Keratinocyte (primary cell): Measurements from ENCODE around the gene COL13A1. TPM values are rescaled to one million over a fixed set of nuclear protein-coding genes. Genes with fewer than 3 reads are reported as not detected.

ENCODE experiments used
- DNase-seq: peaks from one replicate; pipeline ENCODE4 v3.0.0-alpha.2; 2011; ENCODE audit warnings: low read depth, missing footprints, low spot score
- FAIRE-seq: peaks from 2 replicates; lab custom pipeline; 2011; peaks lifted over from hg19 to GRCh38; lab: Jason Lieb, UNC
- H2AFZ ChIP-seq: 2 replicates; pipeline ENCODE4 v1.6.0; 2012; ENCODE audit warnings: low read length, control low read depth, inconsistent platforms; ENCODE audit not compliant: control insufficient read depth
- H3K27ac ChIP-seq: 2 replicates; pipeline ENCODE4 v1.5.1; 2011; ENCODE audit warnings: low read length; ENCODE audit not compliant: control insufficient read depth, insufficient read depth
- H3K27me3 ChIP-seq: 3 replicates; pipeline ENCODE4 v1.6.0; 2011; ENCODE audit warnings: low read length; ENCODE audit not compliant: control insufficient read depth, insufficient read depth; ENCODE audit errors: extremely low read depth
- H3K36me3 ChIP-seq, 2 experiments: 2 replicates in 1 of 2; 3 replicates in 1 of 2; pipeline ENCODE4 v1.5.1; 2011; ENCODE audit warnings: low read length in 2 of 2, mild to moderate bottlenecking in 1 of 2; ENCODE audit not compliant: control insufficient read depth in 2 of 2, insufficient read depth in 2 of 2; ENCODE audit errors: extremely low read depth in 1 of 2
- H3K4me1 ChIP-seq: 3 replicates; pipeline ENCODE4 v1.5.1; 2011; ENCODE audit warnings: low read length; ENCODE audit not compliant: control insufficient read depth, insufficient read depth; ENCODE audit errors: extremely low read depth
- H3K4me2 ChIP-seq: 3 replicates; pipeline ENCODE4 v1.6.0; 2011; ENCODE audit warnings: low read depth, low read length; ENCODE audit not compliant: control insufficient read depth, insufficient read depth; ENCODE audit errors: extremely low read depth
- H3K4me3 ChIP-seq, 3 experiments: fragments of 200-600 bp in 1 of 3; sonication (generic) in 1 of 3; 2 replicates in 2 of 3; 3 replicates in 1 of 3; pipeline ENCODE4 v1.5.1; 2011 to 2016; ENCODE audit warnings: low read length in 3 of 3, mild to moderate bottlenecking in 3 of 3, control low read depth in 2 of 3, inconsistent platforms in 1 of 3, low read depth in 1 of 3, mixed read lengths in 1 of 3, mixed run types in 1 of 3, moderate library complexity in 1 of 3; ENCODE audit not compliant: control insufficient read depth in 2 of 3, insufficient read depth in 2 of 3; ENCODE audit errors: extremely low read depth in 1 of 3
- H3K79me2 ChIP-seq: 2 replicates; pipeline ENCODE4 v1.6.0; 2012; ENCODE audit warnings: low read length; ENCODE audit not compliant: control insufficient read depth, insufficient read depth
- H3K9ac ChIP-seq: 3 replicates; pipeline ENCODE4 v1.6.0; 2011; ENCODE audit warnings: low read length; ENCODE audit not compliant: control insufficient read depth, insufficient read depth; ENCODE audit errors: extremely low read depth
- H3K9me1 ChIP-seq: 3 replicates; pipeline ENCODE4 v1.6.0; 2011; ENCODE audit warnings: low read length; ENCODE audit not compliant: control insufficient read depth, insufficient read depth; ENCODE audit errors: extremely low read depth
- H3K9me3 ChIP-seq: 2 replicates; pipeline ENCODE4 v1.5.1; 2012; ENCODE audit warnings: low read depth, low read length; ENCODE audit not compliant: control insufficient read depth
- H4K20me1 ChIP-seq: 3 replicates; pipeline ENCODE4 v1.6.0; 2011; ENCODE audit warnings: low read length; ENCODE audit not compliant: control insufficient read depth, insufficient read depth; ENCODE audit errors: extremely low read depth
- CTCF ChIP-seq, 3 experiments: IDR thresholded peaks in 1 of 3; conservative IDR thresholded peaks in 1 of 3; optimal IDR thresholded peaks in 1 of 3; 2 replicates in 2 of 3; 3 replicates in 1 of 3; pipeline versions ENCODE3 to v1.5.1; 2011; ENCODE audit warnings: low read length in 3 of 3, mild to moderate bottlenecking in 3 of 3, moderate library complexity in 2 of 3, control low read depth in 1 of 3, inconsistent platforms in 1 of 3; ENCODE audit not compliant: insufficient read depth in 2 of 3; ENCODE audit errors: extremely low read depth in 1 of 3
- EZH2 ChIP-seq: IDR thresholded peaks from one replicate; pipeline ENCODE4 v1.6.1; 2012; ENCODE audit warnings: inconsistent platforms, mild to moderate bottlenecking, low read length, moderate library complexity
- dilution Hi-C: fragments of 300-500 bp; cut with MboI; formaldehyde crosslinking; loops from one replicate; pipeline ENCODE4 v1.7.0; 2020; ENCODE audit warnings: low sequenced_read_pairs; ENCODE audit not compliant: extremely low pct_ligation_motif_present
- polyA plus RNA-seq, 5 experiments: library from polyadenylated mRNA; depleted of rRNA in 3 of 5; stranded (reverse) in 3 of 5; stranded (forward) in 1 of 5; unstranded in 1 of 5; fragments of >200 nt; gene quantifications; 1 replicate in 1 of 5; 2 replicates in 3 of 5; 3 replicates in 1 of 5; pipeline versions ENCODE4 v1.2.1 to v1.2.3, GENCODE V29; 2011 to 2012; ENCODE audit warnings: missing spikeins in 2 of 5, low read depth in 1 of 5, low replicate concordance in 1 of 5

The COL13A1 gene
- polyA plus RNA-seq, 1 donor (not counting 4 experiments of a cell fraction or from before 2014, with no cell fraction given), result 1.5 TPM

DNA sequence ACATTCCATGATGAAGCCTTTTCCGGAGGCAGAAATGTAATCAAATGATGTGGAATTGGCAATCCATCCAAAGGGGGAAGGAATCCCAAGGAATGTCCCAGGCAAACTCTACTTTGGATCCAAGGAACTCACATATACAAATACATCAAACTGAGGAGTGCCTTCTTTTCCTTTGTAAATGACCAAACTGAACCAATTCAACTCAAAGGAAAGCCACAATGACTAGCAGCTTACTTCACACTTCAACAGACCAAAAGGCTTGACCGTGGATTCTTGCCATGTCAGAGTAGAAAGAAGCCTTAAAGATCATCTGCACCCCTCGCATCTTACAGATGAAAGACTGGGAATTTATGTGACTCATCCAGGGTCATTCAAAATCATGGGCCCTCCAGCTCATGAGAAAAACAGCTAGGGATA lies 171.3 kb downstream of the COL13A1 start:
- dilution Hi-C loops, result no loop called here
- no peaks in the 10 kb centered on the region for H3K36me3 ChIP-seq
- peaks cover 6% of the 10 kb centered on the region for H3K4me1 ChIP-seq
- DNase-seq, result no peak
- H2AFZ ChIP-seq, result no peak overlapping the region
- no peaks in the 10 kb centered on the region for H4K20me1 ChIP-seq
- H3K4me3 ChIP-seq, result no peak overlapping the region
- no peaks in the 10 kb centered on the region for H3K9me3 ChIP-seq
- TF ChIP-seq CTCF (optimal IDR thresholded peaks at IDR 0.05 in 1 of 3, IDR thresholded peaks at IDR 0.05 in 1 of 3, conservative IDR thresholded peaks at IDR 0.05 in 1 of 3; ENCODE audit: extremely low read depth in 1 of 3, insufficient read depth in 2 of 3, low read length in 3 of 3), result no peak
- TF ChIP-seq EZH2, result no peak
- H3K9ac ChIP-seq, result no peak overlapping the region
- H3K27me3 ChIP-seq, result peaks cover 16% of the 10 kb centered on the region
- H3K4me2 ChIP-seq, result no peak overlapping the region
- H3K27ac ChIP-seq, result no peak overlapping the region
- no peaks in the 10 kb centered on the region for H3K79me2 ChIP-seq
- no peak for FAIRE-seq
- no peaks in the 10 kb centered on the region for H3K9me1 ChIP-seq

- H3K4me2 ChIP-seq, result no peak overlapping the region
- no peak overlapping the region for H3K27ac ChIP-seq
- H2AFZ ChIP-seq, result no peak overlapping the region
- H3K79me2 ChIP-seq, result no peaks in the 10 kb centered on the region
- H4K20me1 ChIP-seq, result no peaks in the 10 kb centered on the region
- H3K4me3 ChIP-seq, result no peak overlapping the region
- dilution Hi-C loops, result no loop called here
- DNase-seq, result no peak
- H3K9ac ChIP-seq, result no peak overlapping the region
- H3K9me1 ChIP-seq, result no peaks in the 10 kb centered on the region
- no peak for FAIRE-seq
- H3K9me3 ChIP-seq, result no peaks in the 10 kb centered on the region
- no peaks in the 10 kb centered on the region for H3K36me3 ChIP-seq
- peaks cover 16% of the 10 kb centered on the region for H3K27me3 ChIP-seq
- no peak for TF ChIP-seq EZH2
- no peak for TF ChIP-seq CTCF (optimal IDR thresholded peaks at IDR 0.05 in 1 of 3, IDR thresholded peaks at IDR 0.05 in 1 of 3, conservative IDR thresholded peaks at IDR 0.05 in 1 of 3; ENCODE audit: extremely low read depth in 1 of 3, insufficient read depth in 2 of 3, low read length in 3 of 3)
- H3K4me1 ChIP-seq, result peaks cover 6% of the 10 kb centered on the region
These were observed 172.0 kb downstream of the COL13A1 start for GRCh38 chr10:69973678-69974077.
